Prostate gland (tissue), 2 donors: ENCODE results near the gene LAMA4. TPM values are rescaled to one million over a fixed set of nuclear protein-coding genes. Genes with fewer than 3 reads are reported as not detected.

Experiments used
- DNase-seq: peaks from one replicate; pipeline ENCODE4 v3.0.0-alpha.2; 2019; ENCODE audit warnings: low spot score
- H3K27ac ChIP-seq, 2 donors: fragments of 200-600 bp; sonication (generic); 2 replicates each; pipeline ENCODE4 v1.5.1; 2017 to 2019
- H3K27me3 ChIP-seq: fragments of 200-600 bp; sonication (generic); replicated peaks from 2 replicates; pipeline ENCODE4 v1.5.1; 2019; ENCODE audit not compliant: insufficient read depth
- H3K36me3 ChIP-seq, 2 donors: fragments of 200-600 bp; sonication (generic); 1 replicate in 1 of 2; 2 replicates in 1 of 2; pipeline versions ENCODE4 v1.5.1 to v1.8.1; 2017 to 2019
- H3K4me1 ChIP-seq: fragments of 200-600 bp; sonication (generic); replicated peaks from 2 replicates; pipeline ENCODE4 v1.5.1; 2019
- H3K4me3 ChIP-seq, 2 donors: fragments of 200-600 bp; sonication (generic); 2 replicates each; pipeline ENCODE4 v1.5.1; 2017 to 2019
- H3K9me3 ChIP-seq: fragments of 200-600 bp; sonication (generic); 2 replicates; pipeline ENCODE4 v1.5.1; 2017
- POLR2A ChIP-seq: fragments of 450-650 bp; IDR thresholded peaks from one replicate; pipeline ENCODE4 v1.6.1; 2016; ENCODE audit warnings: antibody characterized with exemption, mild to moderate bottlenecking
- POLR2AphosphoS5 ChIP-seq: sonication (generic); formaldehyde crosslinking; IDR thresholded peaks from one replicate; pipeline ENCODE4 v1.6.1; 2017; ENCODE audit warnings: antibody characterized with exemption
- WGBS: methylation state at CpG from one replicate; pipeline ENCODE4 v1.1.5; 2018; 5-methylcytosine and 5-hydroxymethylcytosine counted together
- intact Hi-C: fragments of 100-400 bp; cut with DNase I; formaldehyde crosslinking; loops from one replicate; pipeline ENCODE4 v1.14.2; 2022
- total RNA-seq, 2 donors: library from RNA; depleted of rRNA; stranded (reverse); fragments of >200 nt; gene quantifications; one replicate each; pipeline ENCODE4 v1.1.0, GENCODE V29; 2016
- TF ChIP-seq, protein P1 (sequence below), 4 experiments: fragments of 200-600 bp in 2 of 4; fragments of 450-650 bp in 2 of 4; sonication (generic) in 2 of 4; IDR thresholded peaks; 1 replicate in 3 of 4; 2 replicates in 1 of 4; pipeline ENCODE4 v1.5.1; 2016 to 2019; ENCODE audit warnings: antibody characterized with exemption in 4 of 4, mild to moderate bottlenecking in 2 of 4, moderate library complexity in 2 of 4

The LAMA4 gene
- total RNA-seq, 2 donors from 2014 or later, result 9.6 to 48.3 TPM

DNA sequence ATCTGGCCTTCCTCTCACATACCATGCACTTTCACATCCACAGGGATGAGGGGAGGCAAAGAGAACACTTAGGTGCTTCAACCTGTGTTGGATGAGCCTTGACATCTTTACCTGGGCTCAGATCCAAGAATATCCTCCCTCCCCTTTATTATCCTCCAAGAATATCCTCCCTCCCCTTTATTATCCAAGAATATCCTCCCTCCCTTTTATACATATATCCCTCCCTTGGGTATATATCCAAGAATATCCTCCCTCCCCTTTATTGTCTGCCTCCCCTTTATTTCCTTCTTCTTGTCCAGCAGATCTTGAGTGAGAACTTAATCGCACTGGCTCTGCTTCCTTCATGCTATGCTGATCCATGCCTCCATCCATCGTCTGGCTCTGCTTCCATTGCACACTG is 30.3 kb downstream of the LAMA4 start:
- no peaks in the 10 kb centered on the region for H3K4me1 ChIP-seq
- TF ChIP-seq POLR2A (no peak), POLR2AphosphoS5 (no peak)
- TF ChIP-seq, protein P1, sequence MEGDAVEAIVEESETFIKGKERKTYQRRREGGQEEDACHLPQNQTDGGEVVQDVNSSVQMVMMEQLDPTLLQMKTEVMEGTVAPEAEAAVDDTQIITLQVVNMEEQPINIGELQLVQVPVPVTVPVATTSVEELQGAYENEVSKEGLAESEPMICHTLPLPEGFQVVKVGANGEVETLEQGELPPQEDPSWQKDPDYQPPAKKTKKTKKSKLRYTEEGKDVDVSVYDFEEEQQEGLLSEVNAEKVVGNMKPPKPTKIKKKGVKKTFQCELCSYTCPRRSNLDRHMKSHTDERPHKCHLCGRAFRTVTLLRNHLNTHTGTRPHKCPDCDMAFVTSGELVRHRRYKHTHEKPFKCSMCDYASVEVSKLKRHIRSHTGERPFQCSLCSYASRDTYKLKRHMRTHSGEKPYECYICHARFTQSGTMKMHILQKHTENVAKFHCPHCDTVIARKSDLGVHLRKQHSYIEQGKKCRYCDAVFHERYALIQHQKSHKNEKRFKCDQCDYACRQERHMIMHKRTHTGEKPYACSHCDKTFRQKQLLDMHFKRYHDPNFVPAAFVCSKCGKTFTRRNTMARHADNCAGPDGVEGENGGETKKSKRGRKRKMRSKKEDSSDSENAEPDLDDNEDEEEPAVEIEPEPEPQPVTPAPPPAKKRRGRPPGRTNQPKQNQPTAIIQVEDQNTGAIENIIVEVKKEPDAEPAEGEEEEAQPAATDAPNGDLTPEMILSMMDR (IDR thresholded peaks at IDR 0.05), result no peak
- DNase-seq, result no peak
- WGBS, result 91% methylated on average over 2 of the region's 2 CpGs
- no peak overlapping the region for H3K4me3 ChIP-seq
- intact Hi-C loops, result loop anchor here (5.0 kb wide), 1 partner anchor 37 kb away; no protein-coding TSS in a partner anchor
- no peaks in the 10 kb centered on the region for H3K9me3 ChIP-seq
- peak overlapping the region; percentile 40 to 53 for H3K27ac ChIP-seq
- no peaks in the 10 kb centered on the region for H3K36me3 ChIP-seq
- H3K27me3 ChIP-seq, result no peaks in the 10 kb centered on the region

DNA sequence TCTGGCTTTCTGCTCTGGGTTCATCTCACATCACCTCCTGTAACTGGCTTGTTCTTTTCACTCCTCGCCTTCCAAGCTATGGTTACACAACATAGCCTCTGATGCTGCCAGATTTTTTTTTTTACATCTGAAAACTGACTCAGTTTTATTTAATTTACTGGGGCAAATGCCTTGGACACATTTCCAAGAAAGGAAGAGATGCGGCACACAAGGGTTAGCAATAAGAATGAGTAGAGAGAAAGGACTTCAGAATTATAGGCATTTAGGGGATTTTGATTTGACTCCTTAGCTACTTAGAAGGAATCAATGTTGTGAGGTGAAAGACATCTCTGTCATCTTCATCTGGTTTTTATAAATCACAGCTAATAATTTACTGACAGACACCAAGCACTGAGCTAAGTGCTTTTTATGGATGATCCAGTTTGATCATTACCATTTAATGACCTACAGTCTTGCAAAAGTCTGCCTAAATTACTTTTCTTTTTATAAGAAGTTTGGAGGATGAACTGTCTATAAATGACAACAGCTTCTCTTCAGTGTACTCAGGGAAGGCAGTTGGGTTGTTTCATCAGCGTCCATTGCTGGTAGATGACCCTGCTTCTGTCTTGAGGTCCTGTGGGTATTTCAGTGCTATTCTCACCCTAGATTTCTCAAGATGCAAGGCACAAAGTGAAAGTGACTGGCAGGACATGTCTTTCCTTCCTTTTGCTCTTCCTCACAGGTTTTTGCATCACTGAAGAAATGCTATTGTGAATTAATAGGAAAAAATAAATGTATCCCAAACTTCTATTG is 31.1 kb downstream of the LAMA4 start:
- Histone ChIP-seq H3K36me3 (no peaks in the 10 kb centered on the region), H3K27ac (peak overlapping the region; percentile 40 to 53), H3K4me1 (no peaks in the 10 kb centered on the region), H3K9me3 (no peaks in the 10 kb centered on the region), H3K27me3 (no peaks in the 10 kb centered on the region), H3K4me3 (no peak overlapping the region)
- TF ChIP-seq POLR2AphosphoS5 (peak; percentile 14), POLR2A (no peak)
- TF ChIP-seq, protein P1 (IDR thresholded peaks at IDR 0.05), result no peak
- intact Hi-C loops, result loop anchor here (5.0 kb wide), 1 partner anchor 36 kb away; no protein-coding TSS in a partner anchor
- 45% methylated on average over 3 of the region's 3 CpGs for WGBS
- DNase-seq, result no peak

DNA sequence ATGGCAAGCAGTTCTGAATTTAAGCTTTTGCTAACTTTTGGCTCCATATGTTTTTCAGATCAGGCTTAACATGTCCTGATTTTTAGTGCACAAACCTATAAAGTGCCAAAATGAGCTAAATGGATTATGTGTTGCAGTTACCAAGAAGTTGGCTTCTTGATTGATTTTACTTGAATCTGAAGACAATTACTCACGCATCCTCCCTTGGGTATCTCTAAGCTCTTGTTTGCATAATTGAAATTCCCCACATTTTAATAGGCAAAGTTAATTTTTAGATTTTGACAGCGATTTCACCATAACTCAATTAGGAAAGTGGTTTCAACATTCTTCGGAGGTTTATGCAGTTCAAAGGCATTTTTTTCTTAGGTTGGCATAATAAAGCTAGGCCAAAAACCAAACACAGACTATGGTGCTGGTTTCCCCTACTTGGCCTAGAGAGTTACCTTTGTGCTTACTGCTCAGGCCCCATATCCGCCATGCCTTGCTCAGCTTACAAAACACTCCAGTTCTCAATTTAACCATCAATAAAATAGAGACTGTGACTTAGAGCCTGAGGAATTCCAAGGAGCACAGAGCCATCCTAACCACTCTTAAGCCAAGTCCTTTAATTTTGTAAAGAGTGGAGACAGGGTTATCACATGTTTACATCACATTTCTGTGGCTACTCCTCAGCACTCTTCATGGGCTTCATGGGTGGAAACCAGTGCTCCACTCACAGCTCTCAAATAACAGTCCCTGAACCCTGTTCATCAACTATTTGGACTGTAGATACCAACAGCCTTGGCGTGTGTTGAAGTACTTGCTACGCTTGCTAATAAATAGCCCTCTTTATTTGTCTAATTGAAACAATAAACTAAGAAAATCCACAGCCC is 32.1 kb downstream of the LAMA4 start:
- H3K4me1 ChIP-seq, result no peaks in the 10 kb centered on the region
- H3K27ac ChIP-seq, result peak overlapping the region; percentile 34 to 55
- no peak overlapping the region for H3K4me3 ChIP-seq
- no peaks in the 10 kb centered on the region for H3K36me3 ChIP-seq
- no peak for DNase-seq
- intact Hi-C loops, result loop anchor here (5.0 kb wide), 1 partner anchor 35 kb away; no protein-coding TSS in a partner anchor
- WGBS, result 56% methylated on average over 6 of the region's 6 CpGs
- H3K27me3 ChIP-seq, result no peaks in the 10 kb centered on the region
- no peaks in the 10 kb centered on the region for H3K9me3 ChIP-seq
- TF ChIP-seq, protein P1 (IDR thresholded peaks at IDR 0.05), result no peak
- TF ChIP-seq POLR2A (no peak), POLR2AphosphoS5 (no peak)

DNA sequence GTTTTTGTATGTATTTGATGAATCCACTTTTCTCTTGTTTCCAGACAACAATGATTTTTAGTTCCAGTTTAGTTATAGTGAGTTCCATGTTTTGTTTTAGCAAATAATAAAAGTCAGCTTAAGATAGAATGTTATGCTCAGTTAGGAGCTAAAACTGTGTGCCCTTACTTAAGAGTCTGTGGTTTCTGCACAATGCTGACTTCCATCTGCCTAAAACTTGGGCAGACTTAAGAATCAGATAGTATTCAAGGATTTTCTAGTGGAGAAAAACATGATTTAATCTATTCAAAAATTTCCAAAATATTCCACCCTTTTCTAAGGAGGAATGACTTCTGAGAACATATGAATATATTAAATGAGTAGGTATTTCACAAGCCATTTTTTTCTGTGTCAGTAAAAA is 32.8 kb downstream of the LAMA4 start:
- peak overlapping the region in 1 of 2 donors; percentile 15 for H3K27ac ChIP-seq
- intact Hi-C loops, result loop anchor here (5.0 kb wide), 1 partner anchor 34 kb away; no protein-coding TSS in a partner anchor

More for the DNA sequence above, 32.8 kb downstream of the LAMA4 start:
- Histone ChIP-seq H3K36me3 (no peaks in the 10 kb centered on the region), H3K27me3 (no peaks in the 10 kb centered on the region), H3K4me3 (no peak overlapping the region), H3K9me3 (no peaks in the 10 kb centered on the region), H3K4me1 (no peaks in the 10 kb centered on the region)
- no peak for DNase-seq
- TF ChIP-seq POLR2AphosphoS5, result no peak
- TF ChIP-seq POLR2A, result no peak
- TF ChIP-seq, protein P1 (IDR thresholded peaks at IDR 0.05), result no peak
